Stimulated activated CD4-positive, alpha-beta T cell treated with anti-CD3 and anti-CD28 coated beads, Interleukin-2, amount 100 ng/mL, for 4 hours (primary cell): ENCODE data around the gene ARHGAP8.

Experiments
- DNase-seq: peaks from one replicate; pipeline ENCODE4 v3.0.0-alpha.2; 2020; ENCODE audit warnings: low read depth

ARHGAP8 gene

GRCh38 chr22:44861245-44861644 lies 108.9 kb downstream of the ARHGAP8 start:
- no peak for DNase-seq

- DNase-seq = no peak
These were observed 109.9 kb downstream of the ARHGAP8 start for GRCh38 chr22:44862281-44862680.

GRCh38 chr22:44862981-44863860 lies 110.8 kb downstream of the ARHGAP8 start:
- no peak for DNase-seq

DNA sequence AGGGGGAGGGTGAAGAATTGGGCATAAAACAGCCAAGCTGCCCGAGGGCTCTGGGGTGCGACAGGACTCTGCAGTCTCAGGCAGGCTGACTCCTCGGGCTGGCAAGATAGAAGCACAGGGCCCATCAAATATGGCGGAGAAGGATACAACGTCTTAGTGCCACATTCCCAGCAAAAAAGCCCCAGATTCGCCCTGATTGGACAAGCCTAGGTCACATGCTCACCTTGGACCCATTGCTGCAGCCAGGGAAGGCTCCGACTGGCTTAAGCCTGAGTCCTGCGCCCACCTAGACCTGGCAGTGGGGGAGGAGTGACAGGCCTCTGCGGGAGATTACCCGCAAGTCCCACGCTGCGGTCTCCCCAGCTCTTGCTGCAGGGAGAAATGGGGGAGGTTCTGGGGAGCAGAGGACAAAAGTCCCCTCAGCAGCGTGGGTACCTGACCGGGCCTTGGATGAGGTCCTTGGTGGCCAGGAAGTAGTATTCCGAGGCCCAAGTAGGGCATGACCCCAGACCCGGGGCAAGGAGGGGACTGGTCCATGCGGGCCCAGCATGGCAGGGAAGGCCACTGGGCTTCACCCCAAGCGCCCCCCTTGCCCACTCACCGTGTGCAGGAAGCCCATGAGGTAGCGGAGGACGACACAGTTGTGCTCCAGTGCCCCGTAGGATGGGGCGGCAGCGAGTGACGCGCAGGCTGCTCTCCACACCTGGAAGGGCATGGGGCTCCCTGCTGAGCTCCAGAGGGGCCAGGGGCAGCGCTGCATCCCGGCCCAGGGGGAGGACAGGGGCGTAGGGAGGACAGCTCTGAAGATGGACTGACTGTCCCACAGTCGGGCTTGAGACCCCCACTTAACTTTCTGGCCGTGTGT lies 113.0 kb downstream of the ARHGAP8 start:
- no peak for DNase-seq

GRCh38 chr22:44869196-44869595 lies 116.8 kb downstream of the ARHGAP8 start:
- DNase-seq = no peak

- no peak for DNase-seq
These were observed 117.6 kb downstream of the ARHGAP8 start for GRCh38 chr22:44870021-44870420.

DNA sequence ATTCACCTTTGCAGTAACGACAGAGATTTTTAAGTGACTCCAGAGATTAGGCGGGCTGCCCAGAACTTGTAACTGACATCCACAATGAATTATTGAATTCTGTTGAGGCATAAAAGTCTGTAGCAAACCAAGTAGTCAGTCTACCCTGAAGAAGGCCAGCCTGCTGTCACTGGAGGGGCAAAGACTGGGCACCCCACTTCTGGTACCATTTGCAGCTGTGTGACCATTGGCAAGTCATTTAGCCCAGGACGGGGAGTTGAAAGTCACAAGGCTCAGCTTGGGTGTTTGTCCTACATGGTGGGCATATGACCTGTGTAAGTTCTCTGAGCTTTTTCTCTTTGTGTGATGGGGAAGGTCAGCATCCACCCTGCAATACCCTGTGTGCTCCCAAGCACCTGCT lies 119.4 kb downstream of the ARHGAP8 start:
- DNase-seq = no peak

- no peak for DNase-seq
These were observed 124.5 kb downstream of the ARHGAP8 start for GRCh38 chr22:44876921-44877320.

- DNase-seq = no peak
These were observed 126.3 kb downstream of the ARHGAP8 start for GRCh38 chr22:44878483-44879300.

- no peak for DNase-seq
These were observed 126.9 kb downstream of the ARHGAP8 start for GRCh38 chr22:44879301-44879680.

DNA sequence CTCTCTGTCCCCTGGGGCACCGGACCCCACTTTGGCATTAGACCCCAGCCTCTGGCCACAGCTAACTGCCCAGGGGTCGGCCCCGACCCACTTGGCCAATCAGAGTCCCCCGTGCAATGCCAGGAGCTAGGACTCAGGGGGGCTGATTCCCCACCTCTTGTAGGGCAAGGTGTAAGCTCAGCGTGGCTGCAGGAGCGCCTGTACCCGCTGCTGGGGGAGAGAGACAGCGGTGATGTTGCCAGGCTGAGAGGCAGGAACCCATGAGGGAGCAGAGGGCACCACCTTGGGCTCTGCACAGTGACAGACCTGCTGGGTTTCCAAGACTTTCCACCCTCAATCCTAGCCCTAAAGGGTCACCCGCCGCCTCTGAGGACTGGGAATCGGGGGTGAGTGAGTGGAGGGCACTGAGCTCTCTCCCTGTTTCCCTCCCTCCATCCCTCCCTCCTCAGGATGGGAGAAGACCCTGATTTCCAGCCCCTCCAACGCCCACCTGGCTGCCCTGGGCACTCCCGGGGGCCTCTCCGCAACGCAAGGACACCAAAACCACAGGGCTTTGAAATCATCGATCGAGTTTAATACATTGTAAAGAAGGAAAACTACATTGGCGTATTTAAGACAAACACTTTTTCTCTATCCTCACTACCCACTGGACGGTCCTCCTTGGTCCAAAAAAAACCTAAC lies 128.4 kb downstream of the ARHGAP8 start:
- no peak for DNase-seq

DNA sequence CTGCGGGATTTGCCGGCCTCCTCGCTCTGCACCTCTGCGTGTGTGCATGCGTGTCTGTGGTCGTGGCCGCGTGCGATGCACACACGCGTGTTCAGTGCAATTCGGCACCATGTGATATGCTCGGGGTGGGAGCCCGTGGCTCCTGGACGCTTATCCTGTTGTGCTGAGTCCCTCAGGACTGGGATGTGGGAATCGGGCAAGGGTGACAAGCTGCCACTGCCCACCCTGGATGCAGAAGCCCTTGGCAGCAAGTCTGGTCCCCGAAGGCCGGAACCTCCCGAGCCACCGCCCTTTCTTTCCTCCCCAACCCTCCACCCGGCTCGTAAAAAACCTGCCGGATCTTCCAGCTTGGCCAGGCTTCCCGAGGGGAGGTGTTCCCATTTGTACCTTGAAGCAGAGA lies 129.2 kb downstream of the ARHGAP8 start:
- DNase-seq = no peak

- no peak for DNase-seq
These were observed 130.0 kb downstream of the ARHGAP8 start for GRCh38 chr22:44882226-44882905.

GRCh38 chr22:44883011-44883421 lies 130.6 kb downstream of the ARHGAP8 start:
- no peak for DNase-seq

- DNase-seq = no peak
These were observed 132.2 kb downstream of the ARHGAP8 start for GRCh38 chr22:44884562-44884961.

- DNase-seq = no peak
These were observed 132.8 kb downstream of the ARHGAP8 start for GRCh38 chr22:44884968-44885805.

GRCh38 chr22:44885806-44886360 lies 133.5 kb downstream of the ARHGAP8 start:
- DNase-seq = no peak

- DNase-seq = no peak
These were observed 135.6 kb downstream of the ARHGAP8 start for GRCh38 chr22:44887941-44888366.

DNA sequence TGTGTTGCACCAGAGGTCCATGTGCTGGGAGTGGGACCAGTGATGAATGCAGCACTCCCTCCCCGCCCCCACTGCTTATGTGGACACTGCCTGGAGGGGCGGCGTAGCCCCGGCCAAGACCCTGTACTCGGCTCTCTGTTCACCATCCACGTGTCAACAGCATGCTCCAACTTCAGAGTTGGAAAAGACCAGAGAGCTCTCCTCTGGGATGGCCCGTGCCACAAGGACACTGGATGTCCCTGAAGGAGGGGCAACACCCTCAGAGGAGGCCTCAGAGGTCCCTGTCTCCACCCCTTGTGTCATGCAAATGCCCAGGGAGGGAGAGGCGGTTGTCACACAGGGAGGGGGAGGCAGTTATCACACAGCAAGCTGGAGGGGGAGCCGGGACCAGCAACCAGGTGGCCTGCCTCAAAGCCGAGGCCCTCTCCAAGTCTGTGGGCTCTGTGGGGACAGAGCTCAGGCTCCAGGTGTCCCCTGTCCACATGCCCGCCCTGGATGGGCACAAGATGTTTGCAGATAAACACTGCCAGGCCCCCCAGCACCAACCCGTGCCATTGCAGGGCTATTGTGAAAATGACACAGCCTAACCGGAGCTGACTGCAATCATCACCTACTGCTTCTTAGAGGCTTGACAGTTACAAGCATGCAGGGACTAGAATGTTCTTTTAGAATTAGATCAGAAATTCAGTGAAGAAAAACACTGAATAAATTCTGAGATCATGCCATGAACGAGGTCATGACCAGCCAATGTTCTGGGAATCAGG lies 136.3 kb downstream of the ARHGAP8 start:
- DNase-seq = no peak
